ENCODE results near the gene PITX2. TPM values are rescaled to one million over a fixed set of nuclear protein-coding genes. Genes with fewer than 3 reads are reported as not detected.

PITX2 gene
- total RNA-seq, 1 experiment from 2014 or later = 8.3 TPM

DNA sequence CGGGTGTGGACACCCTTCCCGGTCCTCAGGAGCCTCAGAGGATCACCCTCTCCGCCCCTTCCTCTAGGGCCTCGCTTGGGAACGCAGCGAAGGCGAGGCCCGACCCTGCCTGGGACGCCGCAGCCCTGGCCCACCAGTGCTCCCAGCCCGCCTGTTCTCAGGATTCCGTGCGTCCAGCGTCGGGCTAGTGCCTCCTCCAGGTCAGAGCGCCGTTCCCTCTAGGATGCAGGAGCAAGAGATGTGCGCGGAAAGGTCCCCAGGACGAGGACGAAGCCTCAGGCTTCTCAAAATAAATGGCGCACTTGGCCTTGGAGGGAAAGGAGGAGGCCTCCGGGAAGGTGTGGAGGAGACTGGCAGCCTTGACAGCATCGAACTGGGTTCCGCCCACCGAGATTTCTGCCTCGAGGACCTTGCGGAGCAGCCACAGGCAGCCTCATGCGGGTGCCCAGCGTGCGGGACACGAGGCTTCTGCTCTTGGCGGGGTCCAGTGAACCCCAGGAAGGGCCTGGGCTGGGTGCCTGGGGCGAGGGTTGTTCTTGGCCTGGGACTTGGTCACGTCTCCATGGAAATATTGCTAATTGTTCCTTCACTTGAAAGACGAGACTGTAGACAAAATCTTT is 35.1 kb downstream of the PITX2 start:
- ChIA-PET RAD21 (ENCODE audit: low non-redundant PET in 1 of 2, low total read pairs in 2 of 2, uncharacterized antibody in 2 of 2, unreplicated experiment in 2 of 2) (no interaction called here), CTCF (interaction anchor here (0.6 kb wide), 1 partner anchor 44 kb away, joined by 3 read pairs; no protein-coding TSS in a partner anchor), POLR2A (no interaction called here)
- no peak overlapping the region for H3K4me2 ChIP-seq (ENCODE audit: low read length)
- no peaks in the 10 kb centered on the region for H3K36me3 ChIP-seq (ENCODE audit: control insufficient read depth in 1 of 2, insufficient read depth in 2 of 2, low read length in 2 of 2)
- H3K27ac ChIP-seq (ENCODE audit: low read depth, low read length) = no peak overlapping the region
- H2AFZ ChIP-seq (ENCODE audit: low read depth, low read length, poor library complexity, severe bottlenecking) = no peak overlapping the region
- no peak for ATAC-seq
- no peaks in the 10 kb centered on the region for H3K9me3 ChIP-seq (ENCODE audit: control insufficient read depth in 1 of 2, insufficient read depth in 1 of 2, low read depth in 1 of 2, low read length in 2 of 2)
- intact Hi-C loops (cut with micrococcal nuclease) = loop anchor here (2.0 to 5.0 kb wide), 2 partner anchors 245 to 589 kb away; no protein-coding TSS in a partner anchor
- TF ChIP-seq ZNF274 (IDR thresholded peaks at IDR 0.05; ENCODE audit: low read depth, low read length) (no peak), EZH2 (IDR thresholded peaks at IDR 0.05) (no peak)
- TF ChIP-seq, protein P1, sequence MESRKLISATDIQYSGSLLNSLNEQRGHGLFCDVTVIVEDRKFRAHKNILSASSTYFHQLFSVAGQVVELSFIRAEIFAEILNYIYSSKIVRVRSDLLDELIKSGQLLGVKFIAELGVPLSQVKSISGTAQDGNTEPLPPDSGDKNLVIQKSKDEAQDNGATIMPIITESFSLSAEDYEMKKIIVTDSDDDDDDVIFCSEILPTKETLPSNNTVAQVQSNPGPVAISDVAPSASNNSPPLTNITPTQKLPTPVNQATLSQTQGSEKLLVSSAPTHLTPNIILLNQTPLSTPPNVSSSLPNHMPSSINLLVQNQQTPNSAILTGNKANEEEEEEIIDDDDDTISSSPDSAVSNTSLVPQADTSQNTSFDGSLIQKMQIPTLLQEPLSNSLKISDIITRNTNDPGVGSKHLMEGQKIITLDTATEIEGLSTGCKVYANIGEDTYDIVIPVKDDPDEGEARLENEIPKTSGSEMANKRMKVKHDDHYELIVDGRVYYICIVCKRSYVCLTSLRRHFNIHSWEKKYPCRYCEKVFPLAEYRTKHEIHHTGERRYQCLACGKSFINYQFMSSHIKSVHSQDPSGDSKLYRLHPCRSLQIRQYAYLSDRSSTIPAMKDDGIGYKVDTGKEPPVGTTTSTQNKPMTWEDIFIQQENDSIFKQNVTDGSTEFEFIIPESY (IDR thresholded peaks at IDR 0.05; ENCODE audit: extremely low read depth, insufficient replicate concordance, low read length) = no peak
- H3K9ac ChIP-seq (ENCODE audit: low read length) = no peak overlapping the region
- H4K20me1 ChIP-seq (ENCODE audit: insufficient read depth) = no peaks in the 10 kb centered on the region
- H3K4me1 ChIP-seq (ENCODE audit: control insufficient read depth in 1 of 2, insufficient read depth in 2 of 2, low read length in 2 of 2) = no peaks in the 10 kb centered on the region
- no peak for DNase-seq (ENCODE audit: low read depth, low spot score)
- no peak overlapping the region for H3K4me3 ChIP-seq (replicated peaks in 1 of 2; ENCODE audit: low read depth in 1 of 2, low read length in 2 of 2)
- no TSS peak for BruUV-seq (replicated peaks)
- no peaks in the 10 kb centered on the region for H3K79me2 ChIP-seq (ENCODE audit: insufficient read depth, low read length)
- H3K27me3 ChIP-seq (ENCODE audit: insufficient read depth, low read length) = no peaks in the 10 kb centered on the region
- H3K9me2 ChIP-seq (ENCODE audit: insufficient read depth) = no peaks in the 10 kb centered on the region

GRCh38 chr4:110586131-110586850 is 36.6 kb downstream of the PITX2 start:
- ChIA-PET POLR2A (no interaction called here), RAD21 (ENCODE audit: low non-redundant PET in 1 of 2, low total read pairs in 2 of 2, uncharacterized antibody in 2 of 2, unreplicated experiment in 2 of 2) (no interaction called here), CTCF (interaction anchor here (0.6 to 2.9 kb wide), 12 partner anchors 10 to 1351 kb away, joined by 3 to 11 read pairs (median 3); no protein-coding TSS in a partner anchor)
- H3K9ac ChIP-seq (ENCODE audit: low read length) = no peak overlapping the region
- no peaks in the 10 kb centered on the region for H3K79me2 ChIP-seq (ENCODE audit: insufficient read depth, low read length)
- no peak overlapping the region for H3K4me3 ChIP-seq (replicated peaks in 1 of 2; ENCODE audit: low read depth in 1 of 2, low read length in 2 of 2)
- no peaks in the 10 kb centered on the region for H3K27me3 ChIP-seq (ENCODE audit: insufficient read depth, low read length)
- peak overlapping the region; percentile 94 for H2AFZ ChIP-seq (ENCODE audit: low read depth, low read length, poor library complexity, severe bottlenecking)
- peak; percentile 86 for ATAC-seq
- peak; percentile 31 for DNase-seq (ENCODE audit: low read depth, low spot score)
- peak overlapping the region; percentile 54 for H3K4me2 ChIP-seq (ENCODE audit: low read length)
- H3K36me3 ChIP-seq (ENCODE audit: control insufficient read depth in 1 of 2, insufficient read depth in 2 of 2, low read length in 2 of 2) = no peaks in the 10 kb centered on the region
- intact Hi-C loops (cut with micrococcal nuclease) = loop anchor here (5.0 kb wide), 1 partner anchor 244 kb away; no protein-coding TSS in a partner anchor
- H3K27ac ChIP-seq (ENCODE audit: low read depth, low read length) = no peak overlapping the region
- H3K9me3 ChIP-seq (ENCODE audit: control insufficient read depth in 1 of 2, insufficient read depth in 1 of 2, low read depth in 1 of 2, low read length in 2 of 2) = no peaks in the 10 kb centered on the region
- no peaks in the 10 kb centered on the region for H3K4me1 ChIP-seq (ENCODE audit: control insufficient read depth in 1 of 2, insufficient read depth in 2 of 2, low read length in 2 of 2)
- H3K9me2 ChIP-seq (ENCODE audit: insufficient read depth) = no peaks in the 10 kb centered on the region
- no TSS peak for BruUV-seq (replicated peaks)
- H4K20me1 ChIP-seq (ENCODE audit: insufficient read depth) = no peaks in the 10 kb centered on the region
- TF ChIP-seq CBX3 (IDR thresholded peaks at IDR 0.05; ENCODE audit: low read depth) (0 out of 2 replicates have a peak, but pooled peaks have one; percentile 13), EGR1 (IDR thresholded peaks at IDR 0.05; ENCODE audit: low read depth) (no peak), SIN3A (IDR thresholded peaks at IDR 0.05; ENCODE audit: low read depth) (no peak), SP1 (IDR thresholded peaks at IDR 0.05; ENCODE audit: low read depth) (no peak), POLR2A (IDR thresholded peaks at IDR 0.05; ENCODE audit: borderline replicate concordance, extremely low read depth, insufficient read depth, insufficient read length) (no peak), TCF7L2 (IDR thresholded peaks at IDR 0.05; ENCODE audit: borderline replicate concordance, extremely low read depth, insufficient read depth, insufficient read length) (no peak), ATF3 (IDR thresholded peaks at IDR 0.05) (no peak), EZH2phosphoT487 (IDR thresholded peaks at IDR 0.05; ENCODE audit: borderline replicate concordance) (no peak)
- TF ChIP-seq, protein P2, sequence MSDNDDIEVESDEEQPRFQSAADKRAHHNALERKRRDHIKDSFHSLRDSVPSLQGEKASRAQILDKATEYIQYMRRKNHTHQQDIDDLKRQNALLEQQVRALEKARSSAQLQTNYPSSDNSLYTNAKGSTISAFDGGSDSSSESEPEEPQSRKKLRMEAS (IDR thresholded peaks at IDR 0.05) = no peak
- TF ChIP-seq, protein P3, sequence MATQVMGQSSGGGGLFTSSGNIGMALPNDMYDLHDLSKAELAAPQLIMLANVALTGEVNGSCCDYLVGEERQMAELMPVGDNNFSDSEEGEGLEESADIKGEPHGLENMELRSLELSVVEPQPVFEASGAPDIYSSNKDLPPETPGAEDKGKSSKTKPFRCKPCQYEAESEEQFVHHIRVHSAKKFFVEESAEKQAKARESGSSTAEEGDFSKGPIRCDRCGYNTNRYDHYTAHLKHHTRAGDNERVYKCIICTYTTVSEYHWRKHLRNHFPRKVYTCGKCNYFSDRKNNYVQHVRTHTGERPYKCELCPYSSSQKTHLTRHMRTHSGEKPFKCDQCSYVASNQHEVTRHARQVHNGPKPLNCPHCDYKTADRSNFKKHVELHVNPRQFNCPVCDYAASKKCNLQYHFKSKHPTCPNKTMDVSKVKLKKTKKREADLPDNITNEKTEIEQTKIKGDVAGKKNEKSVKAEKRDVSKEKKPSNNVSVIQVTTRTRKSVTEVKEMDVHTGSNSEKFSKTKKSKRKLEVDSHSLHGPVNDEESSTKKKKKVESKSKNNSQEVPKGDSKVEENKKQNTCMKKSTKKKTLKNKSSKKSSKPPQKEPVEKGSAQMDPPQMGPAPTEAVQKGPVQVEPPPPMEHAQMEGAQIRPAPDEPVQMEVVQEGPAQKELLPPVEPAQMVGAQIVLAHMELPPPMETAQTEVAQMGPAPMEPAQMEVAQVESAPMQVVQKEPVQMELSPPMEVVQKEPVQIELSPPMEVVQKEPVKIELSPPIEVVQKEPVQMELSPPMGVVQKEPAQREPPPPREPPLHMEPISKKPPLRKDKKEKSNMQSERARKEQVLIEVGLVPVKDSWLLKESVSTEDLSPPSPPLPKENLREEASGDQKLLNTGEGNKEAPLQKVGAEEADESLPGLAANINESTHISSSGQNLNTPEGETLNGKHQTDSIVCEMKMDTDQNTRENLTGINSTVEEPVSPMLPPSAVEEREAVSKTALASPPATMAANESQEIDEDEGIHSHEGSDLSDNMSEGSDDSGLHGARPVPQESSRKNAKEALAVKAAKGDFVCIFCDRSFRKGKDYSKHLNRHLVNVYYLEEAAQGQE (IDR thresholded peaks at IDR 0.05; ENCODE audit: low read depth) = no peak

Measured in HCT116 (cell line).